HG02642 (cell line): ENCODE measurements around the gene SERTAD4.
"Not testable (repeated sequence)": the region's sequence is repeated elsewhere in the genome, so short reads cannot be mapped to it uniquely, and the experiment has no call there.

Experiments
- ATAC-seq: cut with Tn5 transposase; IDR thresholded peaks from one replicate; pipeline ENCODE4 v1.9.1; 2021; ENCODE audit warnings: mild to moderate bottlenecking; ENCODE audit not compliant: unreplicated experiment, poor library complexity

The SERTAD4 gene

DNA sequence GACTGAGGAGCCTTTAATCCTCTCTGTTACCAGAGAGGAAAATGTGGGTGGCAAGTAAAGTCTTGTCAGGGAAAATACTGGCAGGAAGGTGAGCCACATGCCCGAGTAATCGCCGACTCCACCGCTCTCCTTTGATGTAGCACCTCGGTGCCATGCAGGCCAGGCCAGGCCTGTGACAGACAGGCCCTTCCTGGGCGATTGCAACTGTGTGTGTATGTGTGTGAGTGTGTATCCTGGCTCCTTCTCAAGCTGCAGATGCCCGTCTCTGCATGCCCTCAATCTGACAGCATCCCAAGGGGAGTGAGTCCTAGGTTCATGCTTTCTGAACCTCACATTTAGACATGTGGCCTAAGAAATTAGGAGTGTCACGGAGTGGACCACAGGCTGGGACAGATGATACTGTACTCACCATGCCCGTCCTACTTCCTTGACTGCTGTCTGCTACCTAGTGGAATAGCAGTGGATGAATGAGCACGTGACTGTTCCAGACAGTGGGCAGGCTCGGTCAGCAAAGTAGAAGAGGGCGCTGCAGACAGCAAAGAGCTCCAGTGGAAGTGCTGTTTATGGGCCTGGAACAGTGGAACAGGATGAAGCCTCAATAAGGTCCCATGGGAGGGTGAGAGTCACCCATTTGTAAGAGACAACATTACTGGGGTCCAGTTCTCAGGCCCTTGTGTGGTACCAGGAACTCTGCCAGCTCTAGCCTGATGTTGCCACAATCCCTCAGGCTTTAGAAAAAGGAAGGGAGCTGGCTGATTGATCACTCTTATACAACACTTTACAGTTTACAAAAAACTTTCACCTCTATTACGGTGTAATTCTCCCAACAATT lies 25.3 kb downstream of the SERTAD4 start:
- ATAC-seq: no peak

DNA sequence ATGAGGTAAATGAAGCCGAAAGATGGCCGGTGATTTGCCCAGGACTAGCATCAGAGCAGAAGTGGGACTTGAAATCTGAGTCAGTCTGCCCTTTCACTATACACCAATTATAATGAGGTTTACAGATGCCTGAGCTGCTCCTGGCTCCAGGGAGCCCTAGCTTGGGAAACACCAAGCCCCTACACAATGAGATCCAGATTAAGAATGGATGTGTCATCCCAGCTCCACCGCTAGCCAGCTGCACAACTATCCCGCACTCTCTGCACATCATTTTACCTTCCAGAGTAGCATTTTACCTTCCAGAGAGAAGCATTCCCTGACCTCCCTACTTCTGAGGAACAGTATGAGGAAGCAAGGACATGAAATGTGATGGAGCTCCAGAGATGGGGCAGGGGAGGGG lies 27.0 kb downstream of the SERTAD4 start:
- ATAC-seq: no peak

DNA sequence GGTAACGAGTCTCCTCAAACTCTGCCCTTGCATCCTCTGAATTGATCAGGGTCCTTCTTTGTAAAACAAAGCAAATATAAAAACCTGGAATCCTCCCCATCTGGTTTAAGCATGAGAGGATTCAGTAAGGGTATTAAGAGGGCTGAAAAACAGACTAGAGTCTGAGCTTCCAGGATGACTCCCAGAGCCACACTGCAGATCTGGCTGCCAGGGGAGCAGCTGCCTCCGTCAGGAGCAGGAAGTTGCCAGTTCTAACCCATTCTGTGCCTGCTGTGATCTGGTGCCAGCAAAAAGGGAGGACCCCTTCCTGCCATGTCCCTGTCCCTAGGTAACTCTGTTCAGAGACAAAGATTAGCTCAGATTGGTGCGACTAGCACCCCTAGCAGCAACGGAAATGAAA lies 27.5 kb downstream of the SERTAD4 start:
- no peak for ATAC-seq

DNA sequence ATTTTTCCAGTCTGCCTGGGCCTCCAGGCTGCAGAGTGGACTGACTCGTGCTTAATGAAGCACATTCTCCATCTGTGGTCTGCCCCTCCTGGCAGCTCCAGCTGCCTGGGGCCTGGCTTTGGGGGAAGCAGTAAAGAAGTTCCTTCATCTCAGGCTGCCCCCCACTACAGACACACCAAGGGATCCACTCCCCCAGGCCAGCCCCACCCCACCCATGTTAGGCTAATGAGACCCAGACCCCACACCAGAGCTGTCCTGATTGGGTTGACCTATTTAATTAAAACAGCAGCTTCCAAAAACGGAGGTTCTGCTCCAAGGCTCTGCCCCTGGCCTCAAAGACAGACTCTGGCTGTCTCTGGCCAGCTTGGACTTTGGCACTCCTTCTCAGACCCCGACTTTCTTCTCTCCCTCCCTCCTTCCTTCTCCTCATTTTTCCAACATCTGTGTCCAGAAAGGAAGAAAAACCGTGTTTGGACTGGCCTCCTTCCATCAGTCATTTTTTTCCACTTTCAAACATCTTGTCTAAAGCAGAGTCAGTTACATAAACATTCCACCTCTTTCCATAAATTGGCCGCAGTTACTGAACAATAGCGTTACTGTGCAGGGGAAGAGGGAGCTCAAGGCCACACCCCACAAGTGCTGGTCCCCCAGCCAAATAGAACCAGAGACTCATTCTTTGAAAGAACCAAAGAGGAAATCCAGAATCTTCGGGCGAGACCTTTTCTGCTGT lies 29.7 kb downstream of the SERTAD4 start:
- no peak for ATAC-seq

DNA sequence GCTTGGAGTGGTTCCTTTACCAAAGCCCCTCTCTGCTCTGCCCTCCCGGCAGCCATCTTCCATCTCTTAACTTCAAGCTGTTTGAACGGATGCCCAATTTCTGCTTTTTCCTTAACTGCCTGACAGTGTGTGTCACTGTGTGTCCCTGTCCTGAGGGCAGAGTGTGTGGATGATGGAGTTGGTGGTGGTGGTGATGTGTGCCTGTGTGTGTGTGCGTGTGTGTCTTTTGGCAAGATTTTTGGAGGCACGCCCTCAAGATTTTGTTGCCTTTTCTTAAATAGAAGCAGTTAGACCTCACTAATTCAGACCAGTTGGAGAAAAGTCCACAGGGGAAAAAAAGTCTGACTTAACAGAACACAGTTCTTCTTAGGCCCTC lies 30.3 kb downstream of the SERTAD4 start:
- ATAC-seq: no peak

DNA sequence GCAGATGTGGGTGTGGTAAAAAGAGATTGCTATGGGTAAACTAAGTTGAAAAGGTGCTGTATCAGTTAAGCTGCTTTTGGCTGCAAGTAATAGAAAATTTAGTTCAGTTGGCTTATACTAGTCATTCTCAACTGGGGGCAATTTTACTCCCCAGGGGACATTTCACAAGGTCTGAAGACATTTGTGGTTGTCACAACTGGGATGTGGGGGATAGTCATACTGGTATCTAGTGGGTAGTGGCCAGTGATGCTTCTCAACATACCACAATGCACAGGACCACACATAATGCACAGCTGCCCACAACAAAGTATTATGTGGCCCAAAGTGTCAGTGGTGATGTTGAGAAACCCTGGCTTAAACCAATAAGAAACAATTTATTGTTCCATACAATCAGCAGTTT lies 31.4 kb downstream of the SERTAD4 start:
- ATAC-seq: no peak

DNA sequence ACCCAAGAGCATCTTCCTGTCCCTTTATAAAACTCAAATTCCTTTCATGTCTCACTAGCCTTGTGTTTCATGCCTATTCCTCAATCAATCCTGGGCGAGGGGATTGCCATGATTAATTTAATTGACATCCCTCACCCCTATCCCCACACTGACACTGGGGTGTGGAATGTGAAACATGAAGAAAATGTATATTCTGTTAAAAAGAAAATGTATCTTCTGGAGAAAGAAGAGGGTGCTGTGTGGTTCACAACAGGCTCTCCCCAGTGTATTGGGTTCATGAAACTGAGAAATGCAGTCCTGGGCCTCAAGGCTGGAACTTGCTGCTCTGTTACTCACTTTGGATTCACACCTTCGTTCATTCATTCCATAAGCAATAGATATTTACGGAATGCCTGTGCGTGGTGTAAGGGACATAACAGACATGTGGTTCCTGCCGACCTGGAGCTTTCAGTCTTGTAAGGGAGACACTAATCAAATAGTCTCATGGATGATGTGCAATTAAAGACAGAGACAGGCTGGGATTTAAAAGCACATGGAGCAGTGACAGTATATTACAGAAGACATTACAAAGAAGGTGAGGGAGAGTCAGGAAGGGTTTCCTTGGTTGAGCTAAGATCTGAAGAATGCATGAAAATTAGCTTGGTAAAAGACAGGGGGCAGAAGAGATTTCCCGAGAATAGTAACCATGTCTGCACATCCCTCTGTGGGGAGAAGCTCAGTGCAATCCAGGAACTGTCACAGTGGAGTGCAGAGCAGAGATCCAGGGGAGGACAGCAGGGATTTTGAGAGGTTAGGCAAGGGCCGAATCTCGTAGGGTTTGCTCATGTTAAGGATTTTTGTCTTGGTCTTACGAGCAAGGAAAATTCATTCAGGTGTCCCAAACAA lies 32.1 kb downstream of the SERTAD4 start:
- ATAC-seq: no peak

DNA sequence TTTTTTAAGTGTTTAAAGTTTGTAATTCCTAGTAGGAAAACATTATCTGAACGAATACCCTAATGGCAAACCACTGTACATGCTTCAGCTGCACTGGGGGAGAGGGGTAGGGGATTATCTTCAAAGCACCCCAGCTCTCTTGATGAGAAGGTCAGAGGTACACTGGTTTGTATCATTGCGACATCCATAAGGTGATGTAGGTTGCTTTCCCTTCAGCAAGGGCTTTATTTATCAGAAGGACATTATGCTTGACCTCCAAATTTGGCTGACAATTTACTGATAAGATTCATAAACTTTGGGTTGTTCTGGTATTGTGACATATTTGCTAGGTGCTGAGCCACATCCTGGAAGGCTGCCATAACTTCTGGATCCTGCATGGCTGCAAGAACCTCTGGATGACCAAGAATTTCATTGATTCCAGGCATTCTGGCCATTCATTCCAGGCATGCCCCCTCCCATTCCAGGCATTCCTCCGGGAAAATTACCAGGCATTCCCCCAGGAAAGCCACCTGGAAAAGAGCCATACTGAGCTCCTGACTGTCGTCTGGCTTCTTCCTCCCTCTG lies 32.9 kb downstream of the SERTAD4 start:
- ATAC-seq: not testable (repeated sequence)

DNA sequence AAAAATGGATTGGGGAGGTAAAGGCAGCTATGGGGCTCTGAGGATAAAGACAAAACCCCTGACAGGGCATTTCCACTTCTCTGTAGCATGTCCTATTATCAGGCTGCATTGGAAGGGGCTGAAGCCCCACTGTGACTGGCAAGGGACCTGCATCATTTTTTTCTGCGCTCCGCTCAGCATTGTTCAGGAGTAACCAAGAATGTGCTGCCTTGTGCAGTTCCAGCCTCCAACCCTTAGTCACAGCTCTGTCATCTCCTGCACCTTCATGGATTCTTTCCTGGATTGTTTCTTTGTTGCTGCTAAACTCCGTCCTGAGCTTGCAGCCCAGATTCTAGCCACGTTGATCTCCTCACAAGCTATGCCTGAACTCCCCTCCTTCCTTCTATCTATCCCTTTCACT lies 37.4 kb downstream of the SERTAD4 start:
- ATAC-seq: no peak

DNA sequence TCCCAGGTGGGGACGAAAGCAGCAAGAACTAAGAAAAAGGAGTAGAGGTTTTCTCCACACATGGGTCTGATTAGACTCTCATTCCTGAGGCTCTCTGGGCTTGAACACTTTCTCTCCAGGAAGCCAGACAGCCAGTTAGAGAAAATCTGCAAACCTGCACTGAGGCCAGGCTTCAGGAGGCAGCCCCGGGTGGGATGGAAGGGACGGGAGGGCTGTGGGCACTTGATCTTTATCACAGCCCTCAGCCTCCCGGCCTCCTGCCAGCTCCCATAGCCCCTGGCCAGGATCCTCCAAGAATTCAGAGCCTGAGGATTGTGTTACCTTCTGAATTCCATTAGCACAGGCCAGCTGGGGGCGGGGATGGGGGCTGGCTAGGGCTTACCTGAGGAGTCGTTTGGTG lies 40.1 kb downstream of the SERTAD4 start:
- ATAC-seq: no peak

DNA sequence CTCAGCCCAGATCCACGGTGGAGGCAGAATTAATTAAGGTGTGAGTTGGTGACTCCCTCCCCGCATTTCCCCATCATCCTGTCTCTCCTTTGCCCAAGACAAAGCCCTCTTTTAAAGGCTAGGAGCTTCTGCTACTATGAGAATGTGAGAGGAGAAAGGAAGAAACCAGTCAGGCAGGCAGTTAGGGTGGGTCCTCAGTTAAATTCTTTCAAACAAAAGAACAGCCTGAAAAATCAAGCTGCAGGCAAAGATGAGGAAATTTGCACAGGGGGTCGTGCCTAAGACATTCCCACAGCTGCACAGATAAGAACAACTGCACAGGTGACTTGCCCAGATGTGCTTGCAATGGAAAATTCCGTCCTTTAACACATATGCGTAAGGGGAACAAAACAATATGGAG lies 47.6 kb downstream of the SERTAD4 start:
- no peak for ATAC-seq

DNA sequence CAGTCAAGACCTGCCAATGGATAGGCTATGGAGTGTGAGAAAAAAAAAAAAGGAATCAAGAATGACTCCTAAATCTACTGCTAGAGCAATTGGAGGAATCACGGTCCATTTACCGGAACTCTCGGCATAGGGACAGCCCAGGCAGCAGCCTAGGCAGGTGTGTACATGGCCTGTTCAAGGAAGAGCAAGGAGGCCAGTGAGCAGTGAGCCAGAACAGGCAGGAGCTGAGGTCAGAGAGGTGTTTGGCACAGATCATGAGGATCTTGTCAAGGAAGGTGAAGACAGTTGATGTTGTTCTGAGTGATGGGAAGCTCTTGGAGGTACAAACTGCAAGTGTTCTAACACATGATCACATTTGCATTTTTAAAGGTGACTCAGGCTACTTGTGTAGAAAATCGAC lies 55.5 kb downstream of the SERTAD4 start:
- no peak for ATAC-seq

DNA sequence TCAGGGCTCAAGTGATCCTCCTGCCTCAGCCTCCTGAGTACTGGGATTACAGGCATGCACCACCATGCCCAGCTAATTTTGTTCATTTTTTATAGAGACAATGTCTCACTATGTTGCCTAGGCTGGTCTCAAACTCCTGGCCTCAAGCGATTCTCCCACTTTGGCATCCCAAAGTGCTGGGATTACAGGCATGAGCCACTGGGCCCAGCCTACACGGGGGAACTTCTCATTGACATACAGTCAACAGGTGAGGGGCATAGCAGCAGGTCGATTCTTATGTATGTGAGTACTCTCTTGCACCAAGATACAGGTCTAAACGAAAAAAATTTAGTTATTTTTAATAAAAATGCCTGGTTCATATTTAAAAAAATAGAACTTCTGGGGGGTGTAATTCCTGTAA lies 56.7 kb downstream of the SERTAD4 start:
- ATAC-seq: no peak

DNA sequence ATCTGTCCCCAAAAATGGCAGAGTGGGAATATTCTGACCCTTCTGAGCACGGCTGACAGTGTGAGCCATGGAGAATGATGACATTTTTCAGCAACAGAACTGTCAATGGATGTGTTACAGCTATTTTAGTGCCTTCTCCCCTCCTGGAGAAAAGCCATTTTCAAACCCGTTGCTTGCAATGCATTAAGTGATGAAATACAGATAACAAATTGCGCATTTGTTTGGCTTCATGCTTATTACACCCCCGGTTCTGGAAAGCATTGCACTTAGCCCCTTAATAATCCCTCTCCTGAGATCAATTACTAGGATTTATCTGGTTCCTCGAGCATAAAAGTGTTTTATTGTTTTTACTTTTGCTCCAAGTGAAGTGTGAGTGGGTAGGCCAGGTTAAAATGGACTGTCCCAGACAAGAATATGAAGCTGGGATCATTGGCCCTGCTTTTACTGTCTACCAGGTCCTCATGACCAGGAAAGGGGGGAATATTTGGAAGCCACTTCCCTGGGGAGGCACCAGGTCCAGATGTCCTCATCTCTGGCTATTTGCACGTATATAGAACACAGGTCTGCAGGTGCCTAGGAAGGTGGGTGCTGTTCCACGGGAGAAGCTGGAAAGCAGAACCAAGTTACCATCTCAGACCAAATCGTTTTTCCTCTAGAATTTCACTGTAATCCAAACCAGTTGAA lies 58.6 kb downstream of the SERTAD4 start:
- ATAC-seq: no peak

DNA sequence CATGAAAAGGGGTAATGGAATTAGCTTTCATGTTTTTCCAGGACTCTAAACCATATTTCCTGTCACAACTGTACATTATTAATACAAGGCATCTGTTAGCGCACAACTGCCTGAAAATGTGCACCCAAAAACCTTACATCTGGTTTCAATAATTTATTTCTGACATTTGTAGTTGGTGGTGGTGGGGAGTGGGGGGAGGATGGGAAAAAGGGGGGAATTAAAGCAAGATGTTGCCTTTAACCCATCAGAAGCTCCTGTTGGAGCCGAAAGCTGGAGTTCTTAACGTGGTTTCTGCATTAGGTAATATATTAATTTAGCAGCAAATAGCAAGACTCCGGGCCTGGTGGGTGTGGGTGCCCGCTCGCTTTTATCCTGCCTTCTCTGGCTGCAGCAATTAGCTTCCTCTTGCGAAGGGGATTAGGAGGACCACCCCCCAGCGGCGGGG lies 59.2 kb downstream of the SERTAD4 start:
- no peak for ATAC-seq

DNA sequence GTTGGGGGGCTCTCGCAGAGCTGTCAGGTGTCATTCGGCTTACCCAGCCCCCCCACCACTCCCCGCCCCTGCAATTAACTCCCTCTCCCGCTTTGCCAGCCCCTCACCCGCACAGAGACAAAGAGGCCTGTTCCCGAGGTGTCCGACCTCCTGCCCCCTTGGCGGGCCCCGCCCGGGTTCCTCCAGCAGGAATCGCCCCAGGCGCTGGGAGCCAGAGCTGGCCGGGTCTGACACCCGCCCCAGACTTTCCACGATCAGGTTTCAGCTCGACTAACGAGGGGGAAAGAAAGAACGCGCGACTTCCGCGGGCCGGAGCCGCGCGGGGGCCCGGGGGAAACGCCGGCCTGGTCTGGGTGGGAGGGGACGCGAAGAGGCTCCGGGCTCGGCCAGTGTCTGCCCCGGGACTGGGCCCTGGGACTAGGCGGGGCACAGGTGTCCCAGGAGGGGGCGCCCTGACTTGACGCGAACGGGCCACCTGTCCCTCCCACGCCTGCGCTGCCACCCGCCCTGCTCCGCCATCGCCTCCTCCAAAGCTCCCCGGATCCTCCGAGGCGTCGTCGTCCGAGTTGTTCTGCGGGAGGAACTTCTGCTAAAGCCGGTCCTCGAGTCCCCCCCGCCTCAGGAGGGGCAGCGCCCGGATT lies 59.8 kb downstream of the SERTAD4 start:
- ATAC-seq: peak; percentile 80

DNA sequence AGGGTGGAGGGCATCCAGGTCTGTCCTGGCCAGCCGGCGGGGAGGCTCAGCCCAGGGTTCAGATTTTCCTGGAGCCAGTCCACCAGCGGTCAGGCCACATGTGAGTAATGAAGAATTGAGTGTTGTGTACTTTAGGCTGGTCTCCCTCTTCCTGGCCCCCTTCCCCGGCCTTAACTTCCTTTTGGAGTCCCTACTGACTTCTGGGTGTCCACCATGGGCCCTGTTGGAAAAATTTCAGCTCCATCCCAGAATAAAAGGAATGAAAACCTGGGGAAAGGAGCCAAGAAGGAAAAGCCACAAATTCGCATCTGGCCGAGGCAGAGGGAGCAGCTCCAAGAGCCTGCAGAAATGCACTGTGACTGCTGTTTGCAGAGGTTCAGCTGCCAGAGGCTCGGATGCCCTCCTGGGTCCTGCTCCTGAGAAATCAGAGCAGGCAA lies 60.6 kb downstream of the SERTAD4 start:
- ATAC-seq: no peak

DNA sequence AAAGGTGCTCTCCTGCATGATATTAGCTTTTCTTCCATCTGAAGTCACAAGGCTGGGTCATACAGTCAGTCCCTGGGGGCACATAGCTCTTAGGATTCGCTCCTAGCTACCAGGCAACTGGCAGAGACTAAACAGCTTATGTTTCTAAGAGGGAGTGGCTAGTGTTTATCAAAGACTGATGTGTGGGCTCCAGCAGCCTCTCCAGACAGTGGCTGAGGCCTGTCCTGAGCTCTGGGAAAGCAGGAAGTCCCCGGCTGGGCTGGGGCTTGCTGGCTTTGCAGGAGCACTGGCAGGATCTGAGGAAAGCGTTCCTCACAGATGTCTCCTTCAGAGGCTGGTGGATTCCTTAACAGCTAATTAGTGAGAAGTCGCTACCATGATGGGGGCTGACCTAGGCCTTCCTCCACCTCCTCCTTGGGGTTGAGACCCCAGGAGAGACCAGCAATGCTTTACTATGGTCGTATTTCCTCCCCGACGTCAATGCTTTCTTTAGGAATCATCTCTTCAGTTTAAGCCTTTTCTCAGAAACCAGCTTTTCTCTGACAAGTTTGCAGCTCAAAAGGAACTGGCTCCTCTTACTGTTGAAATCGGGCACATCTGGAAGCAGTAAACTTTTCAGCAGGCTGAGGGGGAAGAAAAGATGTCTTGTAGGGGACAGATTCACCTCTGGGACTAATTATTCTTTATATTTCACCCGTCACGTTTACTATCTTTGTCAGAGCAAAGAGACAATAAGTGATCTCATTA lies 62.6 kb downstream of the SERTAD4 start:
- ATAC-seq: no peak
